Urothelium cell line (cell line): ENCODE results near the gene GPR27.

Source experiments
- DNase-seq: peaks from one replicate; pipeline ENCODE4 v3.0.0; 2011; ENCODE audit warnings: low spot score, mixed read lengths
- FAIRE-seq: peaks from 2 replicates; lab custom pipeline; 2011; peaks lifted over from hg19 to GRCh38; lab: Jason Lieb, UNC

Gene GPR27, protein sequence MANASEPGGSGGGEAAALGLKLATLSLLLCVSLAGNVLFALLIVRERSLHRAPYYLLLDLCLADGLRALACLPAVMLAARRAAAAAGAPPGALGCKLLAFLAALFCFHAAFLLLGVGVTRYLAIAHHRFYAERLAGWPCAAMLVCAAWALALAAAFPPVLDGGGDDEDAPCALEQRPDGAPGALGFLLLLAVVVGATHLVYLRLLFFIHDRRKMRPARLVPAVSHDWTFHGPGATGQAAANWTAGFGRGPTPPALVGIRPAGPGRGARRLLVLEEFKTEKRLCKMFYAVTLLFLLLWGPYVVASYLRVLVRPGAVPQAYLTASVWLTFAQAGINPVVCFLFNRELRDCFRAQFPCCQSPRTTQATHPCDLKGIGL

DNA sequence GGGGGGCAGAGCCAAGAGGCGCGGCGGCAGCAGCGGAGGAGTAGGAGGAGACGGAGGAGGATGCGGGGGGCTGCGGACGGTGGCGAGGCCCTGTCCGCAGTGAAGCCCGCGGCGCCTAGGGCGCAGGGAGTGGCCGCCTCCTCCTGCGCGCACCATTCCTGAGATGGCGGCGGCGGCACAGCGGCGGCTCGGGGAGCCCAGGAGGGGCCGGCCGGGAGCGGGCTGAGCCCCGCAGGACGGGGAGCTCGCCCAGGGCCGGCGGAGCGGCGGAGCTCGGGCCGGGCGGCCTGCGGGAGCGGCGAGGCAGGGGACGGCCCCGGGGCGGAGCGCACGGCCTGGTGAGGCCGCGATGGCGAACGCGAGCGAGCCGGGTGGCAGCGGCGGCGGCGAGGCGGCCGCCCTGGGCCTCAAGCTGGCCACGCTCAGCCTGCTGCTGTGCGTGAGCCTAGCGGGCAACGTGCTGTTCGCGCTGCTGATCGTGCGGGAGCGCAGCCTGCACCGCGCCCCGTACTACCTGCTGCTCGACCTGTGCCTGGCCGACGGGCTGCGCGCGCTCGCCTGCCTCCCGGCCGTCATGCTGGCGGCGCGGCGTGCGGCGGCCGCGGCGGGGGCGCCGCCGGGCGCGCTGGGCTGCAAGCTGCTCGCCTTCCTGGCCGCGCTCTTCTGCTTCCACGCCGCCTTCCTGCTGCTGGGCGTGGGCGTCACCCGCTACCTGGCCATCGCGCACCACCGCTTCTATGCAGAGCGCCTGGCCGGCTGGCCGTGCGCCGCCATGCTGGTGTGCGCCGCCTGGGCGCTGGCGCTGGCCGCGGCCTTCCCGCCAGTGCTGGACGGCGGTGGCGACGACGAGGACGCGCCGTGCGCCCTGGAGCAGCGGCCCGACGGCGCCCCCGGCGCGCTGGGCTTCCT is at the start of gene GPR27:
Gene GPR27 (plus strand): TSS at position 155 of the 909 bp plus-strand sequence. CDS start 195 bp downstream, at position 350.
- DNase-seq (peak; percentile 46), FAIRE-seq (peak; percentile 67)

- DNase-seq (no peak), FAIRE-seq (no peak)
Measured at GRCh38 chr3:71704915-71705314, 48.7 kb upstream of the GPR27 start.

DNA sequence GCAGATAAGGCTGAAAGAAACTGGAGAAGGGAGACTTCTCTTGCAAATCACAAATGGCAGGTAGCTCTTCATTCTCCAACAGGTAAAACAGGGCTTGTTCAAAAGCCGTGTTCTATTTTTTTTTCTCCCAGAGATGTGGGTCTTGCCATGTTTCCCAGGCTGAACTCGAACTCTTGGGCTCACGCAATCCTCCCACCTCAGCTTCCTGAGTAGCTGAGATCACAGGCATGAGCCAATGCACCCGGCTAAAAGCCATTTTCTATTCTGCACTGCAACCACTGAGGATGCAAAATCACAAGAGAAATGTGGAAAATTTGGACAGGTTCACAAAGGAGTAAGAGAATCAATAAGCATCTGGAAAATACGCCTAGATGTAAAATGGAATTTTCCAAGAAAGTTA is 48.0 kb upstream of the GPR27 start:
- FAIRE-seq: no peak
- DNase-seq: no peak

DNA sequence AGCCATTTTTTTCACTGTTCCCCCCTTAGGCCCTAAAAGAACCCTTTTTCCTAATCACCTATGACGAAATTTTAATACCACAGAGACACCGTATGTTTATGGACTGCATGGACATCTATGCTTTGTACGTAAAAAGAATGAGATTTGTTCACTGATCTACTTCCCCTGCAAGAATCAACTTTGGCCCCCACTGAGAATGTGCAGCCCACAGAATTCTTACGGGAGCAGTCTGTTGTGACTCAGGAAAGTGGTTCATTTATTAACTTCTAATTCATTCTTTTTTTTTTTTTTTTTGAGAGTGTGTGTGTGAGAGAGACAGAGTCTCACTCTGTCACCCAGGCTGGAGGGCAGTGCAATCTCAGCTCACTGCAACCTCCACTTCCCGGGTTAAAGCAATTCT is 46.1 kb upstream of the GPR27 start:
- DNase-seq (no peak), FAIRE-seq (no peak)

DNA sequence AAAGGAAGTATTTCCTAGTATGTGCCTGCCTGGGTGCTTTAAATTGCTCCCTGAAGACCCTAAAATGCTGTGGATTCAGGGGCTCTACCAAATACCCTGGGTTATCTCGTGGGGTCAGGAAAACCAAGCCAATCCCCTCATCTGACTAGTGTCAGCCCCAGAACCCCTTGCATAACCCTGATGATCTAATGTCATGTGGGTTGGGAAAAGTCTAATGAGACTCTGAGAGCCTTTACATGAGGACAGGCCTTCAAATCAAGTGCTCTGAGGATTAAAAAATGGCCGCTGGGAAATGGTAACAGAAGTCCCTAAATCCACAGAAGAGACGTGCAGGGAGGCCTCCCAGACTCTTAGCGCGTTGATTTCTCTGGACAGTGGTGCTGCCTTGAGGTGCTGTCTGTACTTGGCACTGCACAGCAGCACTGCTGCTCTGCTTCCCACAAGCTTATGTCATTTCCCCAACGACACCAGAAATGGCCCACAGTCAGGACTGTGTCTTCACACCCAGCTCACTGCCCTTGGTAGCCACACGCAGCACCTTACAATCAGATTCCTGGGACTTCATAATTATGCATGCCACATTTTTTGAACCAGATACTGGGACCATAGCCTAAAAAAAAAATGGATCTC is 45.1 kb upstream of the GPR27 start:
- FAIRE-seq (no peak), DNase-seq (no peak)

GRCh38 chr3:71709908-71710511 is 43.6 kb upstream of the GPR27 start:
- FAIRE-seq (no peak), DNase-seq (no peak)

DNA sequence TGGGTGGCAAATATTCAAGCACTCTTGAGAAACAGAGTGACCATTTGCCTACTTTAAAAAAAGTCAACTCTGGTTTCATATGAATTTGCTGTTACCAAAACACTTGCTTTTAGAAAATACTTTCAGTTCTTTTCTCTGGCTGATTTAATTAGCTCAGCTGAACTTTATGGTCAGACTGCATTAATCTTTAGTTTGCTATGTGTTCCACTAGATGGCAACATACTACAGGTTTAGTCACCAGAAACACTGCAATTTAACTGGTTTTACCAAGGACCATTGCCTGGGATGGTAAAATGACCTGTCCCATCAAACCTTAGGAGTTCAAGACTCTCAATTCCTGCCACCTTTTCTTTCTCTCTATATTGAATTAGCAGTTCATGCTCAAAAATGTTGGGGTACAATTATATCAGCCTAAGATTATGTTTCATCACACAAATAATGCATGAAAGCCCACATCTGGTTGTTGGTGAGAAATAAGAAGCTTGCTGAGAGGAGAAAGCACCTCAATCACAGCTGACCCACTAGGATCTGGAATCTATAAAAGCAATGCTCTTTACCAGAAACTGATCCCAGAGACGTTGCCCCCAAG is 42.7 kb upstream of the GPR27 start:
- FAIRE-seq: peak; percentile 5
- DNase-seq: peak; percentile 64

DNA sequence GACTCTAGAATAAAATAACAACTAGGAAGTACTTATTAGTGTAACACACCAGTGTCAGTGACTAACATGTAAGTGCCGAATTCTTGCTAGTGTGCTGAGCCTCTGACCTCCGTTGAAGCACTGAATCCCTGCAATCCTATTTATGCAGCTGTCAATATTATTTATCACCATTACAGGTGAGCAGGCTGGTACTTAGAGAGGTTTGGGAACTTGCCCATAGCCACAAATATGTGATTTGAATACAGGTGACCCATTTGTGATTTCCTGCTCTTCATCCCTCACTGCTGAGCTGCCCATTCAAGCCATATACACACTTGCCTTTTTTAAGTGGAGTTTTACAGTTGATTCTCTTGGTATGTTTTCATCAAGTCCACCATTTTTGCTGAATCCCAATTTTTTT is 40.6 kb upstream of the GPR27 start:
- FAIRE-seq (no peak), DNase-seq (no peak)

- no peak for DNase-seq
- FAIRE-seq: no peak
Measured at GRCh38 chr3:71714595-71714994, 39.1 kb upstream of the GPR27 start.

- FAIRE-seq (no peak), DNase-seq (no peak)
Measured at GRCh38 chr3:71718072-71718471, 35.6 kb upstream of the GPR27 start.

DNA sequence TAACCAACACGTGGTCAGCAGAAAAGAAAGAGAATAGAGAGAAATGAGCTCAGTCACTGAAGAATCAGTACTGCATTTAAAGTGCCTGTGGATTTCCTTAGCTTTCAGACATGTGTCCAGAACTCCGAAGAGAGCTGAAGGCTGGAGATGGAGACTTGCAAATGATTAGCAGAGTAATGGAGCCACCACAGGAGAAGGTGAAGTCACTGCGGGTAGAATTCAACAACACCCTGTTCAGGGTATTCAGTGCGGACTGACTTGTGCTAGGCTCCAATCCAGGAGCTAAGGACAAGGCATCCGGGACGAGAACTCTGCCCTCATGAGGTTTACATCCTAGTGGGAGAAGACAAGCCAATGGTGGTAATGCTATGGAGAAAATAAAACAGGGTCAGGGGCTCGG is 32.7 kb upstream of the GPR27 start:
- FAIRE-seq (no peak), DNase-seq (no peak)

DNA sequence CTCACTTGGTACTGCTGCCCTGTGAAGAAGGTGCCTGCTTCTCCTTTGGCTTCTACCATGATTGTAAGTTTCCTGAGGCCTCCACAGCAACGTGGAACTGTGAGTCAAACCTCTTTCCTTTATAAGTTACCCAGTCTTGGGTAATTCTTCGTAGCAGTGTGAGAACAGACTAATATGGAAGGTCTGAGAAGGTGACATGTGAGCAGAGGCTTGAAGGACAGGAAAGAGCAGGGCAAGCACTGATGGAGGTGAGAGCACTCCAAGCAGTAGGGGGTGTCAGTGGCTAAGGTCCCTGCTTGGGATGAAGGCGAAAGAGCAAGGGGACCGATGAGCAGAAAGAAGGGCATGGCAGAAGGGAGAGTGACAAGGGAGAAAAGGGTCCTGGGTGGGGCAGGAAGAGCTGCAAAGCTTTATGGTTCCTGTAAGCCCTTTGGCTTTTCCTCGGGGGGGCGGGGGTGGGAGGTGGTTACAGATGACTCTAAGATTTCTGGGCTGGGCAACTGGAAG is 32.0 kb upstream of the GPR27 start:
- no peak for DNase-seq
- no peak for FAIRE-seq

- DNase-seq: no peak
- FAIRE-seq: no peak
Measured at GRCh38 chr3:71722693-71723092, 31.0 kb upstream of the GPR27 start.

DNA sequence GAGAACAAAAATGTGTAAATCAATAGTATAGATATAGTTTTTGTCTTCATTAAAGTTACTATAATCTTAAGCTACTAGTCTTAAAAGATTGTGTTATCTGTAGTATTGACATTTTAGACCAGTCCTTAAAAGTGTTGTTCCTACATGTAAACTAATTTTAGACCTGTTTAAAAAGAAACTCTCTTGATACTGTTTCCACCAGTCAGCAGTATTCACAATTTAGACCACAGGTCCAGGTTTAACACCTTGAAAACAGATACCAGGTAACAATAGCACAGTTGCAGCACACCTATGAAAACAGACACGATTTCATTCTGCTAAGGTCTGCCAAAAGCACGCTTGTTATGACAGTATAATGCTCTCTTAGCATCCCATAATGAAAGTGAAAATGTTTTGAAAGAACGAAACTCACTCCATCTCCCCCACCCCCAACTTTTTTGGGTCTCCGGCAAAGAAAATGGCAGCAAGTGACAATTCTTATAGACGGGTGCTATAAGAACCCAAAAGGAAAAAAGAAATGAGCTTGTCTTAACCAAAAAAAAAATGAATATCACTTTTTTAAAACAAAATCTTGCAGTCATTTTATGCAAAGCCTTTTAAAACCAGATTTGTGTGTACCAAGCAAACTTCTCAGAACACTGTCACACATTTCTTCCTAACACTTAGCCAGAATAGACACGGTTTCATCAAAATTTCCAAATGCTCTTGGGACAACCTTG is 30.0 kb upstream of the GPR27 start:
- no peak for FAIRE-seq
- no peak for DNase-seq

GRCh38 chr3:71724171-71724453 is 29.5 kb upstream of the GPR27 start:
- DNase-seq (no peak), FAIRE-seq (no peak)

- DNase-seq: peak; percentile 57
- peak; percentile 70 for FAIRE-seq
Measured at GRCh38 chr3:71724584-71725270, 28.9 kb upstream of the GPR27 start.

DNA sequence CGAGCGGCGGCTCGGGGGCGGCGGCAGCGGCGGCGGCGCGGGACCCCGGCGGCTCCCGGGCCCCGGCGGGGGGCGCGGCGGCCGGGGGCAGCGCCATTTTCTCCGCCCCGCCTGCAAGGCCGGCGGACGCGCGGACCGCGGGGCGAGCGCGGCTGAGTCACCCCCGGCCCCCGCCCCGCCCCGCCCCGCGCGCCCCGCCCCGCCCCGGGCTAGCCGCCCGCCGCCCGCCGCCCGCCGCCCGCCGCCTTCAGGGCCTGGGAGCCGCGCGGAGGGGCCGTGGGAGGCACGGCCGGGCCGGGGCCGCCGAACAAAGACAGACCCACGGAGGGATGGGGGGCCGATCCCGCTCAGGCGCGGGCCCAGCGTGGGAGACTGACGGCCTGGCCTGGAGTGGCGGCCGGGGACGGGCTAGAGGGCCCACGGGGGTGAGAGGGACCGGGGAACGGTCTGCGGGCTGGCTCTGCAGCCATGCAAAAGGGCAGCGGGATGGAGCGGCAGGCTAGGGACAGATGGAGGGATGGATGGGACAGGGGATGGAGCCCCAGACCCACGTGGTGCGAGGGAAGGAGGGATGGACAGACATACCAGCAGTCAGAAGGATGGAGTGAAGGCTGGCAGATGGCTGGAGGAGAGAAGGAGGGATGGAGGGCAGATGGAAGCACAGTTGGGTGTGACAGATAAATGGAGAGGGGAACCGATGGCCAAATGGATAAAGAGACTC is 28.2 kb upstream of the GPR27 start, which contains the start of gene EIF4E3:
Gene EIF4E3 (minus strand): TSS at position 132 of the 721 bp plus-strand sequence. CDS start 35 bp downstream, at position 97.
- FAIRE-seq (no peak), DNase-seq (peak; percentile 85)

DNA sequence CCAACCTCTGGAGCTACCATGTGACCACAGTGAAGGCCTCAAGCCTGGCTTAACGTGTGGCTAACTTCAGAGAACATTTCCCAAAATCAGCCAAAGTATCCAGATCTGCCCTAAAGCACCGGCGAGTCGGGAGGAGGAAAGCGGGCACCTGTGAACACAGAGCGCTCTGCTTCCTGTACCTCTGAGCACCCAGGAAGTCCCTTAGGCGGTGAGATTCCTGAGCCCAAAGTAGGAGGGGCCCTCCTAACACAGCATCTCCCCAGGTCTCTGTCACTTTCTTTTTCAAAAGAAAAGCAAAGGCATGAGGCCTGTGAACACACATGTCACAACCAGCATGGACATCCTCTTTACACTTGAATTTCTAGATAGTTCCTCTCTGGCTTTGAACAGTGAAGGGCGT is 27.5 kb upstream of the GPR27 start:
- FAIRE-seq (no peak), DNase-seq (no peak)
